Hepatic stellate cell (primary cell): ENCODE data around the gene DHRSX.
"Not testable (repeated sequence)": the region's sequence is repeated elsewhere in the genome, so short reads cannot be mapped to it uniquely, and the experiment has no call there.

ENCODE experiments used
- DNase-seq: peaks from one replicate; pipeline ENCODE4 v3.0.0; 2011; ENCODE audit warnings: low spot score

DHRSX gene

DNA sequence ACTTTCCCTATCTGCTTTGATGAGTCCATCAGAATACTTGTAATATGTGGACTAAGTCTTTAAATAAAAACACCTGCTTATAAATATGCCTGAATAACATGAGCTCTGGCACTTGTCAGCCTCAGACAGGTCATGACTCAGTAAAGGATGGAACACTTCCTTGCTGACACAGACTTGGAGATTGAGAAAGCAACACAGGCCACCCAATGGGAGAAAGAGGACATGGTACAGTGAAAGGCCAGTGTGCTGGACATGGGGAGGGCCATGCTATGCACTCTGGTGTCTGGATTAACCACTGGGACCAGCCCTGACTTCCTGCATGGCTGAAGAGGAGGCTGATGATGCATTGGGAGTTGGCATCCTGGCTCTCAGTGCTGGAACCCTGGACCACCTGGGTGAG, 149.5 kb downstream of the DHRSX start:
- DNase-seq = peak; percentile 81

- DNase-seq = not testable (repeated sequence)
Measured at GRCh38 chrX:2350703-2351102, 150.1 kb downstream of the DHRSX start.

- not testable (repeated sequence) for DNase-seq
Measured at GRCh38 chrX:2350036-2350435, 150.7 kb downstream of the DHRSX start.

DNA sequence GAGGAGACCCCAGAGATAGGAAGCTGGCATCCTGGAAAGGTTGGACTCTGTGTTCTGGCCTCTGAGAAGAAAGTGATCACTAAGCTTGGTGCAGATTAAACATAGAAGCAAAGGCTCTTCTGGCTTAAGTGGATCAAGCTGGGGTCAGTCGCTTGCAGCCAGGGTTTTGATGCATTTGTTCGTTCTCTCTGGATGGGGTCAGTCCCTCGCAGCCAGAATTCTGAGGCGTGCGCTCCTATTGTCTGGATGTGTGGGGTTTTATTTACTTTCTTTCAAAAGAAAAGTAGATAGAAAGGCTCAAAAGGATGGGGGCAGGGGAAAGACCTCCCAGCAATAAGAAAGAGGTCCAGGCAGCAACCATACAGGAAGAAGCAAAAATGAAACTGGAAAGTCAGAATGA, 152.6 kb downstream of the DHRSX start:
- no peak for DNase-seq

DNA sequence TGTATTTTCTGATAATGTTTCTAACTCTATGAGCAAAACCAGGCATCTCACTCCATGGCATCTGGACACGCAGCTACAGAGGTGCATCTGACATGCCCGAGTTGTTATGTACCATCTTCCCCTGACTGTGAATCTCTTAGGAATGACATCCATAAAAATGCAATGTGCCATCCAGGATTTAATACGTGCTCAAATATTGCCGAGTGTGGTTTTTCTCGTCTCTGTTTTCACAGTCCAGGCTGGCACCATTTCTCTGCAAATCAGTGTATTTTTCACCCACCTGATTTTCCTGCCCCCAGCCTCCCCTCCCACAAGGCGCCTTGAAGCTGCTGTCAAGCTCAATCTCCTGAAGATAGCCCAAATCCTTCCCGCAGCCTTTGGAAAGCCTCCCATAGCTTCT, 154.6 kb downstream of the DHRSX start:
- no peak for DNase-seq

DNA sequence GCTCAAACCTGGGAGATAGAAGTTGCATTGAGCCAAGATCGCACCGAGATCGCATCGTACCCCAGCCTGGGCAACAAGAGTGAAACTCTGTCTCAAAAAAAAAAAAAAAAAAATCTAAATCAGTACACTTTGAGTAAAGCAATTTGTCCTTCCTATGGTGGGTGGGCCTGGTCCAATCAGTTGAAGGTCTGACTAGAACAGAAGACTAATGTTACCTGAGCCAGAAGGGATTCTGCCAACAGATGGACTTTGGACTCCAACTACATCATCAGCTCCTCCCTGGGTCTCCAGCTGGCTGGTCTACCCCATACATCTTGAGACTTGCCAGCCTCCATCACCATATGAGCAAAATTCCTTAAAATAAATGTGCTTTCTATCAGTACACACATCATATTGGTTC, 155.2 kb downstream of the DHRSX start:
- DNase-seq = no peak

- DNase-seq = no peak
Measured at GRCh38 chrX:2343413-2343812, 157.4 kb downstream of the DHRSX start.

- peak; percentile 69 for DNase-seq
Measured at GRCh38 chrX:2342874-2343273, 157.9 kb downstream of the DHRSX start.

DNA sequence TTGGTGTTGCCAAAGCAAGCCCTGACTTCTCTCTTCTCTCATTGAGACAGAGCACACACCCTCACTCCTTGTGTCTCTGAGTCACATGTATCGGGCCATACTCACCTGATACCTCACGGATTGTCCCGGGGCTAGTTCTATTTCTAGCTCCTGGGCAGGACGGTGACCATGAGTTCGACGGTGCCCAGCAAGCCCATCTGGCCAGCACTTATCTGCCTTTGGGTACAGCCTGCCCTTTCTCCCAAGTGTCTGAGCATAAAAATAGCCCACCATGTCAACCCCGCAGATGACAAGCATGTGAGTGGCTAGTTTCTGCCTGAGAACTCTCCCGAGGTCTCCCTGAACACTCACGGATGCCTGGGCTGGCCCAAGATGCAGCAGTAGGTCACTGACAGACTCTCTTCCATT, 158.5 kb downstream of the DHRSX start:
- DNase-seq = peak; percentile 26

DNA sequence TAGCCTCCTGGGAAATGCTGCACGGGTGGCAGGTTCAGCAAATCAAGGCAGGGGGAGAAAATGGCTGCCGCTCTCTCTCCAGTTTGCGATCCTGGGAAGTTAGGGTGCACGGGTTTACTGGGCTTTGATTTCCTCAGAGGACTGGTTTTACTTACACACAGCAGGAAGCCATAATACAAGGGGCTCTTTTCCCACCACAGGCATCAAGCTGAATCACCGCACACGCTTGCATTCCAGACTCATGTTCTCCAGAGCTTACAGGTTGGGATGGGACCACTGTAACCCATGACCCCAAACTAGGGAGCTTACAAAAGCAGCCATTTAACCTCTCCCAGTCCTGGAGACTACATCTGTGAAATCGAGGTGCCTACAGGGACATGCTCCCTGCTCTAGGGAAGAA, 159.8 kb downstream of the DHRSX start:
- DNase-seq = no peak

DNA sequence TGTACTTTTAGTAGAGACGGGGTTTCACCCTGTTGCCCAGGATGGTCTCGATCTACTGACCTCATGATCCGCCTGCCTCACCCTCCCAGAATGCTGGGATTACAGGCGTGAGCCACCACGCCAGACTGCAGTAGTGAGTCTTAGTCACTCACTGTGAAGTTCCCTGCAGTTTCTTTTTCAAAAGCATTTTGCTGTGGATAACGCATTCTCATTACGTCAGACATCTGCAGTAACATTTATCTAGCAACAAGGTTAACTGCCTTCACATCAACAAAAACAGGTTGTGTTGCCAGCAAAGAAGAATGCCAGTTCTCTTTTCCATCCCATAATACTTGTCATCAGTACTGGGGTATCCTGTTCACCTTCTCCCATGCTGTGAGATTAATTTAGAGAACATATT, 164.6 kb downstream of the DHRSX start:
- no peak for DNase-seq

GRCh38 chrX:2334237-2334636, 166.5 kb downstream of the DHRSX start:
- no peak for DNase-seq

DNA sequence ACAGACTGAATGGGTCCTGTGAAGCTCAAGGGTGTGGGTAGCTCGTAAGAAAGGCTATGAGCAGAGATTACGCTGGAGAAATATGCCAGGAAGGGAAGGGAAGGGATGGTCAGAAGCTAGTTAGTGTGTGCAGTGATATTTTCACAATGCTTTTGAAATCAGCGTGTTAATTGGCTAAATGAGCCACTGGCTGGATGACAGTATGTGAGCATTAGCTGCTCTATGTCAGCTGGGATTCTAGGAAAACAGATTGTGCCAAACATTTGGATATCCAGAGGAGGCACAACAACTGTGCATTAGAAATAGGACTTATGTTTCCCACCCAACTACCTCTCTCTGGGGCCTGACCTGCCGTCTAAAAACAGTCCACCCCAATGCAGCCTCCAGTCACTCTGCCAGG, 168.5 kb downstream of the DHRSX start:
- DNase-seq = no peak

GRCh38 chrX:2330910-2331309, 169.9 kb downstream of the DHRSX start:
- no peak for DNase-seq

- DNase-seq = no peak
Measured at GRCh38 chrX:2330487-2330886, 170.3 kb downstream of the DHRSX start.

GRCh38 chrX:2327423-2327822, 173.4 kb downstream of the DHRSX start:
- no peak for DNase-seq

- peak; percentile 83 for DNase-seq
Measured at GRCh38 chrX:2325076-2325784, 175.5 kb downstream of the DHRSX start.

GRCh38 chrX:2324151-2324550, 176.6 kb downstream of the DHRSX start:
- no peak for DNase-seq

- DNase-seq = no peak
Measured at GRCh38 chrX:2321411-2321810, 179.4 kb downstream of the DHRSX start.

- no peak for DNase-seq
Measured at GRCh38 chrX:2320580-2321327, 180.0 kb downstream of the DHRSX start.

DNA sequence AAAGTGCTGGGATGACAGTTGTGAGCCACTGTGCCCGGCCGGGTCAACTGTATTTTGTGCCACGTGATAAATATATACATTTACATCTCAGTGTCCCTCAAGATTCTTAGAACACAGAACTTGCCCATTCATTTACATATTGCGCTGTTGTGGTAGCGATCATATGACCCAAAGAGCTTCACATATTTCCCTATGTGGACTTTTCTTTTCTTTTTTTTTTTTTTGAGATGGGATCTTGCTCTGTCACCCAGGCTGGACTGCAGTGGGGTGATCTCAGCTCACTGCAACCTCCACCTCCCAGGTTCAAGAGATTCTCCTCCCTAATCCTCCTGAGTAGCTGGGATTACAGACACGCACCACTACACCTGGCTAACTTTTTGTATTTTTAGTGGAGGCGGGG, 180.7 kb downstream of the DHRSX start:
- DNase-seq = no peak

- no peak for DNase-seq
Measured at GRCh38 chrX:2318371-2318770, 182.4 kb downstream of the DHRSX start.

GRCh38 chrX:2317527-2318055, 183.2 kb downstream of the DHRSX start:
- DNase-seq = no peak

DNA sequence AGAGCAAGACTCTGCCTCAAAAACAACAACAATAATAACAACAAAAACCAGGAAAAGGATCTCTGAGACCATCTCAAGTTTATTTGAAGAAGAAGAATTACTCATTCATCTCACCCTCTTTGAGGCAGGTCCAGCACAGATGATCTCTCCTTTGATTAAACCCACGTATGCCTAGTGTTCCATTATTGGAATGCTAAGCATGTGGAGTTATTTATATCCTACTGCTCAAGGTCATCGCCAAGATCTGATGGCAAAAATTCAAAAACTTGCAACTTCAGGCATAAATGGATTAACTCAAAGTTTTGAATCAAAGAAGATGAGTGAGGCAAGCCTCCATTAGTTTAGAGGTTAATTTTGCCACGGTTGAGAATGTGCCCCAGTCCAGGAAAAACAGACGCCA, 184.2 kb downstream of the DHRSX start:
- DNase-seq = no peak
